ENCODE results near the gene ABHD17A.

- TF ChIP-seq GATA2 (IDR thresholded peaks at IDR 0.05; ENCODE audit: low read depth, low read length): no peak
- no peak for TF ChIP-seq GATA3 (IDR thresholded peaks at IDR 0.05; ENCODE audit: low read depth, low read length)
These were observed 469 bp downstream of the ABHD17A start for GRCh38 chr19:1884719-1885334.
